ENCODE results near the gene ELAVL3.
"Not testable (repeated sequence)": the region's sequence is repeated elsewhere in the genome, so short reads cannot be mapped to it uniquely, and the experiment has no call there.

The ELAVL3 gene

GRCh38 chr19:11468266-11468845, 12.5 kb downstream of the ELAVL3 start:
- not testable (repeated sequence) for DNase-seq; H3K23ac ChIP-seq (ENCODE audit: low read length); H3K4ac ChIP-seq (ENCODE audit: low read depth, low read length); H3K18ac ChIP-seq (ENCODE audit: low read length); H2BK15ac ChIP-seq (replicated peaks; ENCODE audit: low read depth); H3K79me2 ChIP-seq (ENCODE audit: control insufficient read depth, insufficient read depth, low read length); H4K8ac ChIP-seq (ENCODE audit: low read depth, low read length); H3K4me3 ChIP-seq (ENCODE audit: low read length); H4K5ac ChIP-seq (ENCODE audit: low read length); H2AK5ac ChIP-seq (ENCODE audit: low read length); H2BK120ac ChIP-seq (ENCODE audit: low read depth, low read length); H2BK5ac ChIP-seq (ENCODE audit: low read length); H3K4me2 ChIP-seq (ENCODE audit: low read length); H3K4me1 ChIP-seq (ENCODE audit: control insufficient read depth, low read depth, low read length); H3K27ac ChIP-seq (ENCODE audit: low read depth, low read length); H3K9ac ChIP-seq (ENCODE audit: low read length); H3K27me3 ChIP-seq (ENCODE audit: insufficient read depth, low read length, poor library complexity); H3K56ac ChIP-seq (ENCODE audit: low read length); H3K36me3 ChIP-seq (ENCODE audit: control insufficient read depth, insufficient read depth, low read length); H3K79me1 ChIP-seq (ENCODE audit: low read length)
- WGBS (ENCODE audit: extremely low coverage, insufficient coverage, low lambda C conversion rate): no CpG with 5 or more reads among the region's 8 CpGs

- no peak for DNase-seq
- Histone ChIP-seq H3K56ac (ENCODE audit: low read length) (no peak overlapping the region), H3K9ac (ENCODE audit: low read length) (no peak overlapping the region), H4K8ac (ENCODE audit: low read depth, low read length) (no peak overlapping the region), H3K4me3 (ENCODE audit: low read length) (no peak overlapping the region), H3K23ac (ENCODE audit: low read length) (no peak overlapping the region), H3K27me3 (ENCODE audit: insufficient read depth, low read length, poor library complexity) (no peaks in the 10 kb centered on the region), H3K4me1 (ENCODE audit: control insufficient read depth, low read depth, low read length) (no peaks in the 10 kb centered on the region), H2BK5ac (ENCODE audit: low read length) (no peak overlapping the region), H3K36me3 (ENCODE audit: control insufficient read depth, insufficient read depth, low read length) (no peaks in the 10 kb centered on the region), H2BK120ac (ENCODE audit: low read depth, low read length) (no peak overlapping the region), H3K18ac (ENCODE audit: low read length) (no peak overlapping the region), H3K27ac (ENCODE audit: low read depth, low read length) (no peak overlapping the region), H3K79me2 (ENCODE audit: control insufficient read depth, insufficient read depth, low read length) (no peaks in the 10 kb centered on the region), H4K5ac (ENCODE audit: low read length) (no peak overlapping the region), H2BK15ac (replicated peaks; ENCODE audit: low read depth) (no peak overlapping the region), H2AK5ac (ENCODE audit: low read length) (no peak overlapping the region), H3K4ac (ENCODE audit: low read depth, low read length) (no peak overlapping the region), H3K4me2 (ENCODE audit: low read length) (no peak overlapping the region), H3K79me1 (ENCODE audit: low read length) (no peaks in the 10 kb centered on the region)
- WGBS (ENCODE audit: extremely low coverage, insufficient coverage, low lambda C conversion rate): no CpG with 5 or more reads among the region's 8 CpGs
Measured at GRCh38 chr19:11465600-11465999, 15.2 kb downstream of the ELAVL3 start.

GRCh38 chr19:11464333-11465265, 16.2 kb downstream of the ELAVL3 start:
- Histone ChIP-seq H3K27ac (ENCODE audit: low read depth, low read length) (no peak overlapping the region), H3K9ac (ENCODE audit: low read length) (no peak overlapping the region), H4K5ac (ENCODE audit: low read length) (no peak overlapping the region), H3K56ac (ENCODE audit: low read length) (no peak overlapping the region), H3K4me2 (ENCODE audit: low read length) (no peak overlapping the region), H3K36me3 (ENCODE audit: control insufficient read depth, insufficient read depth, low read length) (no peaks in the 10 kb centered on the region), H4K8ac (ENCODE audit: low read depth, low read length) (no peak overlapping the region), H3K18ac (ENCODE audit: low read length) (no peak overlapping the region), H2AK5ac (ENCODE audit: low read length) (no peak overlapping the region), H3K79me1 (ENCODE audit: low read length) (no peaks in the 10 kb centered on the region), H2BK15ac (replicated peaks; ENCODE audit: low read depth) (no peak overlapping the region), H2BK5ac (ENCODE audit: low read length) (no peak overlapping the region), H3K4ac (ENCODE audit: low read depth, low read length) (no peak overlapping the region), H3K27me3 (ENCODE audit: insufficient read depth, low read length, poor library complexity) (no peaks in the 10 kb centered on the region), H2BK120ac (ENCODE audit: low read depth, low read length) (no peak overlapping the region), H3K4me3 (ENCODE audit: low read length) (no peak overlapping the region), H3K23ac (ENCODE audit: low read length) (no peak overlapping the region), H3K79me2 (ENCODE audit: control insufficient read depth, insufficient read depth, low read length) (no peaks in the 10 kb centered on the region), H3K4me1 (ENCODE audit: control insufficient read depth, low read depth, low read length) (no peaks in the 10 kb centered on the region)
- WGBS (ENCODE audit: extremely low coverage, insufficient coverage, low lambda C conversion rate): 100% methylated on average over 5 of the region's 11 CpGs
- DNase-seq: no peak

DNA sequence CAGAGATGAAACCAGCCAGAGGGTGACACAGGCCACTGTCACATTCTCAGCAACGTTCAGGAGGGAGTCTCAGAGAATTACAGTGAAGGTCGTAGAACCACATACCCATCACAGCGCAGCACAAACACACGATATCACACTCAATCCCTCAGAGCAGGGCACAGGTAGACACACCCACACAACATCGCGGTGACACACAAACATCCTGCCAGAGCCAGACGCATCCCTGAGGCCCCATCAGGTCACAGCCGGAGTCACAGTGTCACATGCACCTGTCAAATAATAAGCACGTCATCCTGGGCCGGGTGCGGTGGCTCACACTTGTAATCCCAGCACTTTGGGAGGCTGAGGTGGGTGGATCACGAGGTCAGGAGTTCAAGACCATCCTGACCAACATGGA, 17.5 kb downstream of the ELAVL3 start:
- Histone ChIP-seq H2BK15ac (replicated peaks; ENCODE audit: low read depth) (no peak overlapping the region), H3K79me2 (ENCODE audit: control insufficient read depth, insufficient read depth, low read length) (no peaks in the 10 kb centered on the region), H3K4me2 (ENCODE audit: low read length) (no peak overlapping the region), H3K36me3 (ENCODE audit: control insufficient read depth, insufficient read depth, low read length) (no peaks in the 10 kb centered on the region), H4K8ac (ENCODE audit: low read depth, low read length) (no peak overlapping the region), H3K9ac (ENCODE audit: low read length) (no peak overlapping the region), H3K4me3 (ENCODE audit: low read length) (no peak overlapping the region), H2BK120ac (ENCODE audit: low read depth, low read length) (no peak overlapping the region), H3K18ac (ENCODE audit: low read length) (no peak overlapping the region), H4K5ac (ENCODE audit: low read length) (no peak overlapping the region), H3K79me1 (ENCODE audit: low read length) (no peaks in the 10 kb centered on the region), H3K23ac (ENCODE audit: low read length) (no peak overlapping the region), H2AK5ac (ENCODE audit: low read length) (no peak overlapping the region), H3K4me1 (ENCODE audit: control insufficient read depth, low read depth, low read length) (no peaks in the 10 kb centered on the region), H2BK5ac (ENCODE audit: low read length) (no peak overlapping the region), H3K27ac (ENCODE audit: low read depth, low read length) (no peak overlapping the region), H3K56ac (ENCODE audit: low read length) (no peak overlapping the region), H3K4ac (ENCODE audit: low read depth, low read length) (no peak overlapping the region), H3K27me3 (ENCODE audit: insufficient read depth, low read length, poor library complexity) (no peaks in the 10 kb centered on the region)
- no peak for DNase-seq
- no CpG with 5 or more reads among the region's 12 CpGs for WGBS (ENCODE audit: extremely low coverage, insufficient coverage, low lambda C conversion rate)

GRCh38 chr19:11461453-11461852, 19.4 kb downstream of the ELAVL3 start:
- Histone ChIP-seq H3K27me3 (ENCODE audit: insufficient read depth, low read length, poor library complexity) (no peaks in the 10 kb centered on the region), H2AK5ac (ENCODE audit: low read length) (no peak overlapping the region), H3K4me1 (ENCODE audit: control insufficient read depth, low read depth, low read length) (no peaks in the 10 kb centered on the region), H3K79me2 (ENCODE audit: control insufficient read depth, insufficient read depth, low read length) (no peaks in the 10 kb centered on the region), H2BK5ac (ENCODE audit: low read length) (no peak overlapping the region), H4K5ac (ENCODE audit: low read length) (no peak overlapping the region), H3K4me3 (ENCODE audit: low read length) (no peak overlapping the region), H3K4me2 (ENCODE audit: low read length) (no peak overlapping the region), H2BK120ac (ENCODE audit: low read depth, low read length) (no peak overlapping the region), H3K18ac (ENCODE audit: low read length) (no peak overlapping the region), H3K27ac (ENCODE audit: low read depth, low read length) (no peak overlapping the region), H3K36me3 (ENCODE audit: control insufficient read depth, insufficient read depth, low read length) (no peaks in the 10 kb centered on the region), H3K9ac (ENCODE audit: low read length) (no peak overlapping the region), H4K8ac (ENCODE audit: low read depth, low read length) (no peak overlapping the region), H3K23ac (ENCODE audit: low read length) (no peak overlapping the region), H3K79me1 (ENCODE audit: low read length) (no peaks in the 10 kb centered on the region), H3K4ac (ENCODE audit: low read depth, low read length) (no peak overlapping the region), H3K56ac (ENCODE audit: low read length) (no peak overlapping the region), H2BK15ac (replicated peaks; ENCODE audit: low read depth) (no peak overlapping the region)
- no CpG with 5 or more reads among the region's 2 CpGs for WGBS (ENCODE audit: extremely low coverage, insufficient coverage, low lambda C conversion rate)
- no peak for DNase-seq
